ENCODE results near the gene TMEFF2. TPM values are rescaled to one million over a fixed set of nuclear protein-coding genes. Genes with fewer than 3 reads are reported as not detected.

Gene TMEFF2
- total and polyA plus RNA-seq, 10 of the 15 experiments (the other 5 are each of a cell fraction or from before 2014, with no cell fraction given), result not detected

- Histone ChIP-seq H3K27me3 (replicated peaks in 1 of 2; ENCODE audit: control insufficient read depth in 2 of 2, insufficient read depth in 2 of 2, low read length in 1 of 2) (no peaks in the 10 kb centered on the region), H3K9me3 (replicated peaks; ENCODE audit: control insufficient read depth, insufficient read depth, low read length) (no peaks in the 10 kb centered on the region; the same call in 1 of the 3 replicates), H3K36me3 (ENCODE audit: control insufficient read depth in 2 of 2, insufficient read depth in 2 of 2, low read length in 1 of 2) (no peaks in the 10 kb centered on the region), H2AFZ (ENCODE audit: control insufficient read depth, low read depth, low read length) (no peak overlapping the region), H3K4me3 (no peak overlapping the region), H3K27ac (ENCODE audit: control insufficient read depth, insufficient read depth) (no peak overlapping the region), H3K4me1 (ENCODE audit: control insufficient read depth, insufficient read depth, low read length) (peaks cover 23% of the 10 kb centered on the region), H3K9ac (ENCODE audit: control insufficient read depth, insufficient read depth, low read length) (no peak overlapping the region), H3K4me2 (ENCODE audit: control insufficient read depth, insufficient read depth) (no peak overlapping the region), H4K20me1 (ENCODE audit: control insufficient read depth, insufficient read depth) (no peaks in the 10 kb centered on the region), H3K79me2 (ENCODE audit: control insufficient read depth, insufficient read depth, low read length) (no peaks in the 10 kb centered on the region)
- WGBS (ENCODE audit: insufficient coverage, insufficient replicate concordance, low lambda C conversion rate, missing lambda C conversion rate), result 27% methylated on average over 4 of the region's 4 CpGs
- intact Hi-C loops (cut with micrococcal nuclease; ENCODE audit: unreplicated experiment) (no loop called here), in situ Hi-C loops (cut with MboI) (no loop called here)
- POLR2A ChIA-PET, result interaction anchor here (0.5 to 1.1 kb wide), 2 partner anchors 12 to 1818 kb away, joined by 4 read pairs; no protein-coding TSS in a partner anchor
- ATAC-seq, result peak; percentile 23; the same call in 1 of the 3 replicates
- no peak for DNase-seq (ENCODE audit: low read depth, low spot score)
- RAD21 ChIA-PET (ENCODE audit: unreplicated experiment), result interaction anchor here (1.0 to 1.4 kb wide), 2 partner anchors 11 to 79 kb away, joined by 3 read pairs; no protein-coding TSS in a partner anchor
- SMC1A ChIA-PET (ENCODE audit: uncharacterized antibody, unreplicated experiment), result interaction anchor here (1.2 to 2.3 kb wide), 3 partner anchors 31 to 75 kb away, joined by 3 to 10 read pairs (median 10); no protein-coding TSS in a partner anchor
- no peak for FAIRE-seq
- BruUV-seq (replicated peaks), result no TSS peak
- TF ChIP-seq IRF5 (IDR thresholded peaks at IDR 0.05; ENCODE audit: borderline replicate concordance), result no peak
- peak in 1 of 2 experiments; percentile 13; a peak in 1 of 4 replicates for TF ChIP-seq IKZF2 (IDR thresholded peaks at IDR 0.05)
- no peak for TF ChIP-seq NBN (IDR thresholded peaks at IDR 0.05)
- TF ChIP-seq PML (IDR thresholded peaks at IDR 0.05; ENCODE audit: low read length), result no peak
- TF ChIP-seq, protein P1, sequence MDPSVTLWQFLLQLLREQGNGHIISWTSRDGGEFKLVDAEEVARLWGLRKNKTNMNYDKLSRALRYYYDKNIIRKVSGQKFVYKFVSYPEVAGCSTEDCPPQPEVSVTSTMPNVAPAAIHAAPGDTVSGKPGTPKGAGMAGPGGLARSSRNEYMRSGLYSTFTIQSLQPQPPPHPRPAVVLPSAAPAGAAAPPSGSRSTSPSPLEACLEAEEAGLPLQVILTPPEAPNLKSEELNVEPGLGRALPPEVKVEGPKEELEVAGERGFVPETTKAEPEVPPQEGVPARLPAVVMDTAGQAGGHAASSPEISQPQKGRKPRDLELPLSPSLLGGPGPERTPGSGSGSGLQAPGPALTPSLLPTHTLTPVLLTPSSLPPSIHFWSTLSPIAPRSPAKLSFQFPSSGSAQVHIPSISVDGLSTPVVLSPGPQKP (IDR thresholded peaks at IDR 0.05; ENCODE audit: low read depth, low read length), result no peak
- TF ChIP-seq LARP7 (IDR thresholded peaks at IDR 0.05), result no peak
- no peak for TF ChIP-seq ETV6 (conservative IDR thresholded peaks at IDR 0.05 in 1 of 2, IDR thresholded peaks at IDR 0.05 in 1 of 2; ENCODE audit: borderline replicate concordance in 1 of 2, low read depth in 1 of 2)
- CTCF ChIA-PET, result interaction anchor here (0.6 to 1.7 kb wide), 4 partner anchors 61 to 235 kb away, joined by 3 to 6 read pairs (median 4); no protein-coding TSS in a partner anchor
Observed at GRCh38 chr2:191927319-191927867, 267.3 kb downstream of the TMEFF2 start.
